ENCODE results near the gene XPO6.

GRCh38 chr16:28092721-28093384 lies 118.9 kb downstream of the XPO6 start:
- TF ChIP-seq CTCF (IDR thresholded peaks at IDR 0.05): no peak
- no peak for TF ChIP-seq POLR2A (IDR thresholded peaks at IDR 0.05)
- no peak for TF ChIP-seq POLR2AphosphoS5 (IDR thresholded peaks at IDR 0.05; ENCODE audit: insufficient read depth in 1 of 2, low read depth in 1 of 2)
